ENCODE data around the gene ABAT.

DNA sequence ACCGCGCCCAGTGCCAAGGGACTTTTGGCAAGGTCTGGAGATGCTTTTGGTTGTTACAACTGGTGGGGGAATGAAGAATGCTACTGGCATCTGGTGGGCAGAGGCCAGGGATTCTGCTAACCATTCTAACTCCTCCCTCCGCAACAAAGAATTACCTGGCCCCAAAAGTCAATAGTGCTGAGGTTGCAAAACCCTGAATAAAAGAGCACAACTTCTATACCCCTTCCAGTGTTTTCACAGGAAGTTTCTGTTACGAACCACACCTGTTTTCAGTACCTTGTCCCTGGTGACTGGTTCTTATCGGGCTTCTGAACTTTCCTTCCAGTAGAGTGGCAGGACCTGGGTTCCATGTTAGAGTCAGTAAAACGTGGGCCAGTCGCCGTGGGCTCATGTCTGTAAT lies 17.3 kb downstream of the ABAT start:
- TF ChIP-seq, protein P1, sequence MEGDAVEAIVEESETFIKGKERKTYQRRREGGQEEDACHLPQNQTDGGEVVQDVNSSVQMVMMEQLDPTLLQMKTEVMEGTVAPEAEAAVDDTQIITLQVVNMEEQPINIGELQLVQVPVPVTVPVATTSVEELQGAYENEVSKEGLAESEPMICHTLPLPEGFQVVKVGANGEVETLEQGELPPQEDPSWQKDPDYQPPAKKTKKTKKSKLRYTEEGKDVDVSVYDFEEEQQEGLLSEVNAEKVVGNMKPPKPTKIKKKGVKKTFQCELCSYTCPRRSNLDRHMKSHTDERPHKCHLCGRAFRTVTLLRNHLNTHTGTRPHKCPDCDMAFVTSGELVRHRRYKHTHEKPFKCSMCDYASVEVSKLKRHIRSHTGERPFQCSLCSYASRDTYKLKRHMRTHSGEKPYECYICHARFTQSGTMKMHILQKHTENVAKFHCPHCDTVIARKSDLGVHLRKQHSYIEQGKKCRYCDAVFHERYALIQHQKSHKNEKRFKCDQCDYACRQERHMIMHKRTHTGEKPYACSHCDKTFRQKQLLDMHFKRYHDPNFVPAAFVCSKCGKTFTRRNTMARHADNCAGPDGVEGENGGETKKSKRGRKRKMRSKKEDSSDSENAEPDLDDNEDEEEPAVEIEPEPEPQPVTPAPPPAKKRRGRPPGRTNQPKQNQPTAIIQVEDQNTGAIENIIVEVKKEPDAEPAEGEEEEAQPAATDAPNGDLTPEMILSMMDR (IDR thresholded peaks at IDR 0.05; ENCODE audit: low read length) = no peak
- no peak for TF ChIP-seq EZH2 (IDR thresholded peaks at IDR 0.05; ENCODE audit: borderline replicate concordance, low read length)

All from OCI-LY1 (cell line).